ENCODE data around the gene USP6NL. TPM values are rescaled to one million over a fixed set of nuclear protein-coding genes. Genes with fewer than 3 reads are reported as not detected.
"Not testable (repeated sequence)": the region's sequence is repeated elsewhere in the genome, so short reads cannot be mapped to it uniquely, and the experiment has no call there.

Gene USP6NL
- total RNA-seq, 4 donors from 2014 or later: 28.8 to 56.4 (median 34.0) TPM

DNA sequence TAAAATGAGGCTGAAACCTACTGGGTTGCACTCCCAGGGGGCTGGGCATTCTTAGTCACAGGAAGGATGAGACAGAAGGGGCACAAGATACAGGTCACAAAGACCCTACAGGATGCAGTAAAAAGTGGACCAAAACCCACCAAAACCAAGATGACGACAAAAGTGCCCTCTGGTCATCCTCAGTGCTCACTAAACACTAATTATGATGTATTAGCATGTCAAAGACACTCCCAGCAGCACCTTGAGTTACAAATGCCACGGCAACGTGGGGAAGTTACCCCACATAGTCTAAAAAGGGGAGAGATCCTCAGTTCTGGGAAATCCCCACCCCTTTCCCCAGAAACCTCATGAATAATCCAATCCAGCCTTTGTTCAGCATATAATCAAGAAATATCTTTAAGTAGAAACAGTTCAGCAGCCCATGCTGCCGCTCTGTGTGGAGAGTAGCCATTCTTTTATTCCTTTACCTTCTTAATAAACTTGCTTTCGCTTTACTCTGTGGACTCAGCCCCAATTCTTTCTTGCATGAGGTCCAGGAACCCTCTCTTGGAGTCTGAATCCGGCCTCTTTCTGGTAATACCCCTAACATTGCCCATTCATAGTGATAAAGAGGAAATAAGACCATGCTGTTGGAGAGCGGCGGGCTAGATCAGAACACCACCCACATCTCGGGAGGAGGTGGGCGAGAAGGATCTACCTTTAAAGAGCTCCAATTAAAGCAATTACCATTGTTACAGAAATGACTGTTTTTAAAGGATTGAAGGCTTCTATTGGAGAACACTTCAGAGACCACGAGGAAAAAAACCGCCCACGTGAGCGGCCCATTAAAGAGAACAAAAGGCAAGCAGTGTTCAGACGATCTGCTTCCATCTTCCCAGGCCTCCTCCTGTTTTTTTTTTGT is 170.9 kb downstream of the USP6NL start:
- H3K27me3 ChIP-seq: peaks cover 0 to 13% (median 0%) of the 10 kb centered on the region in 4 donors
- intact Hi-C loops (cut with DNase I): no loop called here
- H3K27ac ChIP-seq: no peak overlapping the region
- H3K4me3 ChIP-seq: no peak overlapping the region
- H3K9me3 ChIP-seq: no peaks in the 10 kb centered on the region
- TF ChIP-seq CTCF (IDR thresholded peaks at IDR 0.05) (no peak), POLR2A (IDR thresholded peaks at IDR 0.05) (no peak)
- DNase-seq: no peak
- H3K36me3 ChIP-seq: no peaks in the 10 kb centered on the region
- H3K4me1 ChIP-seq: no peaks in the 10 kb centered on the region
- 67 to 68% methylated on average over 12 to 15 of the region's 15 CpGs for WGBS, 2 donors

GRCh38 chr10:11439523-11440053 is 171.9 kb downstream of the USP6NL start:
- Histone ChIP-seq H3K27me3 (peaks cover 0 to 8% (median 0%) of the 10 kb centered on the region in 4 donors), H3K4me1 (no peaks in the 10 kb centered on the region), H3K36me3 (no peaks in the 10 kb centered on the region), H3K9me3 (no peaks in the 10 kb centered on the region), H3K27ac (no peak overlapping the region), H3K4me3 (no peak overlapping the region)
- TF ChIP-seq POLR2A (IDR thresholded peaks at IDR 0.05) (no peak), CTCF (IDR thresholded peaks at IDR 0.05) (no peak)
- intact Hi-C loops (cut with DNase I): no loop called here
- 83 to 85% methylated on average over 6 to 10 of the region's 13 CpGs for WGBS, 2 donors
- DNase-seq: no peak

- 40% methylated on average over 2 of the region's 26 CpGs; no CpG with 5 or more reads in 1 of the 2 donors for WGBS, 2 donors
- TF ChIP-seq POLR2A (IDR thresholded peaks at IDR 0.05) (no peak), CTCF (IDR thresholded peaks at IDR 0.05) (no peak)
- intact Hi-C loops (cut with DNase I): no loop called here
- Histone ChIP-seq H3K36me3 (no peaks in the 10 kb centered on the region), H3K9me3 (no peaks in the 10 kb centered on the region), H3K4me3 (no peak overlapping the region), H3K27me3 (no peaks in the 10 kb centered on the region), H3K27ac (no peak overlapping the region), H3K4me1 (no peaks in the 10 kb centered on the region)
- DNase-seq: no peak
These were observed 173.9 kb downstream of the USP6NL start for GRCh38 chr10:11437391-11438142.

- H3K36me3 ChIP-seq; H3K4me3 ChIP-seq; H3K9me3 ChIP-seq; H3K27ac ChIP-seq; DNase-seq; H3K27me3 ChIP-seq; intact Hi-C loops (cut with DNase I); H3K4me1 ChIP-seq: not testable (repeated sequence)
- 92 to 97% methylated on average over 6 to 12 of the region's 13 CpGs for WGBS, 2 donors
These were observed 175.0 kb downstream of the USP6NL start for GRCh38 chr10:11436445-11436844.

DNA sequence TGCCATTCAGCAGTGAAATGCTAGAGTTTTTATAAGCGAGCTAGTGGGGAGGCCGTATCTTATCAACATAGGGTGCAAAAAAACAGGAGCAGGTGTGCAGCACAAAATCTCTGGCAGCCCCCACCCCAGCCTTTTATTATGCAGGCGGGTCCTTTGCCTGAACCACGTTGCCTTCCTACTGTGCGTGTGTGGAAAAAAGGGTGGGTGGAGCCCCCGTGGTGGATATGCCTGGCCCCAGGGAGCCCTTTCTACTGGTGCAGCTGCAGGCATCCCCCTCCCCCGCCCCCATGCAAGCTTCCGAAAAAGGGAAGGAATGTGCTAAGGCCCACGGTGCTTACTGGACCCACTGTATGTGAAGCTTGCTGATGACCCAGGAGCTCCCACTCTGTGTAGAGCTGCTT is 175.9 kb downstream of the USP6NL start:
- Histone ChIP-seq H3K27me3 (no peaks in the 10 kb centered on the region), H3K4me3 (no peak overlapping the region), H3K4me1 (no peaks in the 10 kb centered on the region), H3K36me3 (no peaks in the 10 kb centered on the region), H3K27ac (no peak overlapping the region), H3K9me3 (no peaks in the 10 kb centered on the region)
- TF ChIP-seq POLR2A (IDR thresholded peaks at IDR 0.05) (no peak), CTCF (IDR thresholded peaks at IDR 0.05) (no peak)
- 53 to 58% methylated on average over 4 to 7 of the region's 9 CpGs for WGBS, 2 donors
- DNase-seq: no peak
- intact Hi-C loops (cut with DNase I): no loop called here
